Stimulated activated CD8-positive, alpha-beta memory T cell treated with anti-CD3 and anti-CD28 coated beads, Interleukin-7, amount 100 ng/mL, for 48 hours (primary cell): Measurements from ENCODE around the gene ARSD.

Experiments
- DNase-seq, 2 donors: peaks; one replicate each; pipeline ENCODE4 v3.0.0-alpha.2; 2020; ENCODE audit warnings: low read depth in 1 of 2; ENCODE audit errors: extremely low read depth in 1 of 2

The ARSD gene

GRCh38 chrX:2855761-2856160 is 73.4 kb downstream of the ARSD start:
- DNase-seq = no peak

- no peak for DNase-seq
Observed at GRCh38 chrX:2854918-2855317, 74.2 kb downstream of the ARSD start.
